HUDEP-2 (cell line): Measurements from ENCODE around the gene SPATA21.
A peak's percentile ranks its signal among the peaks of the same experiment; 100 is the strongest.

ENCODE experiments used
- DNase-seq, 76 experiments: peaks; one replicate each; lab custom pipeline; 2025; ENCODE audit not compliant: unreplicated experiment in 76 of 76; lab: John Stamatoyannopoulos, UW

Gene SPATA21

GRCh38 chr1:16454909-16455308 lies 17.7 kb upstream of the SPATA21 start:
- peak in 74 of 76 experiments; percentile 20 to 93 (median 68) for DNase-seq

- DNase-seq = peak in 1 of 76 experiments; percentile 14
Measured at GRCh38 chr1:16451841-16452528, 14.8 kb upstream of the SPATA21 start.

GRCh38 chr1:16450863-16451481 lies 13.7 kb upstream of the SPATA21 start:
- no peak for DNase-seq

- DNase-seq = no peak
Measured at GRCh38 chr1:16449666-16450065, 12.4 kb upstream of the SPATA21 start.

- no peak for DNase-seq
Measured at GRCh38 chr1:16449065-16449464, 11.8 kb upstream of the SPATA21 start.

- no peak for DNase-seq
Measured at GRCh38 chr1:16447641-16448040, 10.4 kb upstream of the SPATA21 start.

- DNase-seq = no peak
Measured at GRCh38 chr1:16446116-16446515, 8.9 kb upstream of the SPATA21 start.

- DNase-seq = no peak
Measured at GRCh38 chr1:16445052-16445451, 7.8 kb upstream of the SPATA21 start.

GRCh38 chr1:16443975-16444770 lies 6.9 kb upstream of the SPATA21 start:
- peak in 67 of 76 experiments; percentile 6 to 80 (median 43) for DNase-seq

- DNase-seq = peak in 1 of 76 experiments; percentile 6
Measured at GRCh38 chr1:16442941-16443340, 5.7 kb upstream of the SPATA21 start.

- DNase-seq = no peak
Measured at GRCh38 chr1:16442265-16442664, 5.0 kb upstream of the SPATA21 start.

GRCh38 chr1:16441282-16441665 lies 4.0 kb upstream of the SPATA21 start:
- DNase-seq = peak in 5 of 76 experiments; percentile 7 to 20 (median 11)

GRCh38 chr1:16440470-16441281 lies 3.5 kb upstream of the SPATA21 start, which contains the start of gene NECAP2:
Gene NECAP2 (plus strand): TSS chr1:16440724. CDS start chr1:16440762, 38 bp downstream.
- DNase-seq = peak in 74 of 76 experiments; percentile 61 to 96 (median 87)

GRCh38 chr1:16440131-16440469 lies 2.9 kb upstream of the SPATA21 start:
- DNase-seq = peak in 3 of 76 experiments; percentile 16 to 47 (median 43)

GRCh38 chr1:16438924-16439323 lies 1.7 kb upstream of the SPATA21 start:
- no peak for DNase-seq

- no peak for DNase-seq
Measured at GRCh38 chr1:16438516-16438915, 1.3 kb upstream of the SPATA21 start.

GRCh38 chr1:16434501-16434900 lies 2.7 kb downstream of the SPATA21 start:
- DNase-seq = no peak

- no peak for DNase-seq
Measured at GRCh38 chr1:16434007-16434406, 3.2 kb downstream of the SPATA21 start.

GRCh38 chr1:16433030-16433429 lies 4.2 kb downstream of the SPATA21 start:
- no peak for DNase-seq

- no peak for DNase-seq
Measured at GRCh38 chr1:16430606-16431005, 6.6 kb downstream of the SPATA21 start.
